Measurements from ENCODE around the gene ZNRF1.
A peak's percentile ranks its signal among the peaks of the same experiment; 100 is the strongest.
"Not testable (repeated sequence)": the region's sequence is repeated elsewhere in the genome, so short reads cannot be mapped to it uniquely, and the experiment has no call there.

Gene ZNRF1

DNA sequence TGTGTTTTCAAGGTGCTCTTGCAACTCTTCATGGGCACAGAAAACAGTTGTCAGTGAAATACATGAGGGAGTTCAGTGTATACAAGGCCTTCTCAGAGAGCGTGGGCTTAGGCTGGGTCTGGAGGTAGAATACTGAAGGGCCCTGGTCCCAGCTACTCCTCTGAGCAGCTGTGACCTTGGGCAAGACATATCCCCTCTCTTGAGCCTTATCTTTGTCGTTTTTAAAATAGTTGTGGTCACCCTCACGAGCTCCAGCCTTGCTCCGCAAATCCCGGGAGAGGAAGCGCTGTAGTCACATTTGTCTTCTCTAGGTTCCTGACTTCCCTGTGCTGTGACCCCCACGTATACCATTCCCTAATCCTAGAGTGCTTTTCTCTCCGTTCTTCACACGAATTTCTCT, 3.6 kb downstream of the ZNRF1 start:
- DNase-seq (ENCODE audit: low read depth): peak; percentile 36

DNA sequence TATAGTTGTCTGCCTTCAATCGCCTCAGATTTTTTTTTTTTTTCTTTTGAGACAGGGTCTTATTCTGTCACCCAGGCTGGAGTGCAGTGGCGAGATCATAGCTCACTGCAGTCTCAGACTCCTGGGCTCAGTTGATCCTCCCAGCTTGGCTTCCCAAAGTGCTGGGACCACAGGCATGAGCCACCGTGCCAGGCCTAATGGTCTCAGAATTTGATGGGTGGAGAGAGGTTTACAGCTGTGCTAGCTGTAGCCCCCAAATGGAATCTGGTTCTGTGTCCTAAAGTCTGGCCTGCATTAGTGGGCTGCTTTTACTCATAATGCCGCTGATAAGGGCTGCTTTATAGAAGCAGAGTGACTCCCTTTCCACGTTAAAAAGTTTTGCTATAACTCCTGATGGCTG, 5.1 kb downstream of the ZNRF1 start:
- DNase-seq (ENCODE audit: low read depth): no peak

DNA sequence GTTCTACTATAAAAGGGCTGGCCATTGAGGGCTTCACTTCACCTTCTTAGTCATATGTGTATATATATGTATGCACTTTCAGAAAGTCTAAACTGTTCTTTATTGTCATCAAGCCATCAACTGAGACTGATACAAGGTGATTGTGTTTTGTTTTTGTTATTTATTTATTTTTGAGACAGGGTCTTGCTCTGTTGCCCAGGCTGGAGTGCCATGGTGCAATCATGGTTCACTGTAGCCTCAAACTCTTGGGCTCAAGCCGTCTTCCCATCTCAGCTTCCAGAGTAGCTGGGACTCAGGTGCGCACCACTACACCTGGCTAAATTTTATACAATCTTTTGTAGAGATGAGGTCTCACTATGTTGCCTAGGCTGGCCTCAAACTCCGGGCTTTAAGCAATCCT, 5.6 kb downstream of the ZNRF1 start:
- DNase-seq (ENCODE audit: low read depth): no peak

DNA sequence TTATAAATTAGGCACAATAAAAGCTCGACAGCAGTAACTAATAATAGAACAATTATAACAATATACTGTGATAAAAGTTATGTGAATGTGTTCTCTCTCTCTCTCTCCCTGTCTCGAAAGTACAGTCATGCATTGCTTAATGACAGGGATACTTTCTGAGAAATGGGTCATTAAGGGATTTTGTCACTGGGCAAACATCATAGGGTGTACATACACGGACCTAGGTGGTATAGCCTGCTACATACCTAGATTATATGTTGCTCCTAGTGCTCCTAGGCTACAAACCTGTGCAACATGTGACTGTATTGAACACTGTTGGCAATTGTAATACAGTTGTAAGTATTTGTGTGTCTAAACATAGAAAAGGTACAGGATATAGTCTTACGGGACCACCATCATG, 6.9 kb downstream of the ZNRF1 start:
- no peak for DNase-seq (ENCODE audit: low read depth)

DNA sequence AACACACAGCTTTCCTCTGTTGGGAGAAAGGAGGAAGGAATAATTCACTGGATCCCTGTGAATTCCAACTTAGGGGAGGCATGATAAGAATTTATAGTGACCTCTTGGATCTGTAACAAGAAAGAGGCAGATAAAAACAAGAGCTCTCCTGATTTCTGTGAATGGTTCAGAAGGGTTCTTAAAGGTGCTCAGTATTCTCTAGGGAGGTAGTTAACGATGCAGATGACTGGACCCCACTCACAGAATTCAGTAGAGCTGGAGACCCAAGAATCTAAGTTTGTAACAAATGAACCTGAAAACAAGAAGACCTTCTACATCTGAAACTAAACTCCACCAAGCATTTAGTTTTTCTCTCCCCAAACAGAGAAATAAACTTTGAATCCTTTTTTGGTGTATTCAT, 8.6 kb downstream of the ZNRF1 start:
- no peak for DNase-seq (ENCODE audit: low read depth)

DNA sequence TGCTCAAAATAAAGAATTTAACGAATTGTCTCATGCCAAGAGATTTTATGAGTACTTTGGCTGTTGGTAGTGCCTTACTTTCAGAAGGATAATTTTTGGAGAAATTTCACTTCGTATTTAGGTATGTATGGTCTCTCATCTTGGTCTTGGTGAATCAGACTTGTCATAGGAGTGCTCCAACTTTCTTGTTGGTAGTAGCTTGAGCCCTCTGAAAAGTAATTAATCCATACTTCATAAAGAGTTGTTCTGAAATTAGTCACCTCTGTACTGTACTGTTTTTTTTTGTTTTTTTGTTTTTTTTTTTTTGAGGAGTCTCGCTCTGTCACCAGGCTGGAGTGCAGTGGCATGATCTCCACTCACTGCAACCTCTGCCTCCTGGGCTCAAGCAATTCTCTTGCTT, 11.6 kb downstream of the ZNRF1 start:
- DNase-seq (ENCODE audit: low read depth): no peak

DNA sequence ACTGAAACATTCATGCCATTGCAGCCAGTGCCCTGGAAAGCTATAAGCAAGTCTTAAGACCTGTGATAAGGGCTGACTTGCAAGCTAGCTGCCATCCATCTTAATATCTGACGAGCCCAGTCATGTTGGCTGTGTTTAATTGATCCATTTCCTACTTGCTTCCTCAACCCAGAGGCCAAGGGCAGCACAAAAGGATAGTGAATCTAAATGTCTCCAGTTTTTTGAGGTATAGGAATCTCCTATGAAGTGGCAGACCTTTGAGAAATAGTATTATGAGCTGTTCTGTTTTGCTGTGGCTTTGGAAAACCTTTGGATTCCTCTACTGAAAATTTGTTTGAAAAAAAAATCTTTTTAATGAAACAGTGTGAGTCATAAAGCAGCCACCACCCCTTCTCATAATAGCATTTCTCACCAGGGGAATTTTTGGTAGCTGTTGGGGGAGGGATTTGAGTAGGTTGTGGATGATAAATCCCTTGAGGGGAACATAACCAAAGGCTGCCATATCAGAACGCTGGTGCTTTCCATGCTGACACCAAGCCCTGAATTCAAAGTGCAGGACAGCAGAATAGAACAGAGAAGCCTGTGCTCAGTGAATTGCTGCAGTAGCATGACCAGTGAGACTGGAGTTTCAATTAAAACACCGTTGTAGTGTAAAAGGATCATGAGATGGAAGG, 12.9 kb downstream of the ZNRF1 start:
- peak; percentile 84 for DNase-seq (ENCODE audit: low read depth)

DNA sequence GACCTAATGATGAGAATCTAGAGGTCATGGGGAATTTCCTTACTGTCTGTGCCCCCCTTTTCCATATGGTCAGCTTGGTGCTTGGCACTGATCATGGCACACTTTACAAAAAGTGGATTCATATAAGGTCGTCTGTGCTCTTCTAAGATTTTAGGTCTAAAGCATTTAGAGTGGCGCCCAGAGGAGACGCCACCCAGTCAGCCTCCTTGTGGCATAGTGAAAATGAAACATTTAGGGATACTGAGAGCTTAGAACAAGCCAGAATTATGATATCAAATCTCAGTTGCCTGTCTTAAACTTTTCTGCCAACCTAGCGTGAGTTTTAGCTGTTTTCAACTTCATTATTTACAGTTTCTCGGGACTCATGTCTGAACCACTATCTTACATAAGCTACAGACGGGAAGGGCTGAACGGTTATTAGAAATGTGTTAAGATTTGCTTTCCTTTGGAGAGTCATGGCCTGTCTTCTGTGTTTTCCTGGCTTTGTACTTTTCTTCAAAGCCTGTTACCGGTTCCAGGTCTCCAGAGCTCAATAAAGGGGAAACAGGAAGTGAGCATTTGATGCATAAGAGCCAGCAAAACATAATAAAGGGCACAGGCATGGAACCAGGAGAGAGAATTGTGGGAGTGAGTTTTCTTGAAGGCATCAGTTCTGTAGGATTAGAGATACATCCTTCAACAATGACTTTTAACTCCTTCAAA, 13.7 kb downstream of the ZNRF1 start:
- DNase-seq (ENCODE audit: low read depth): no peak

DNA sequence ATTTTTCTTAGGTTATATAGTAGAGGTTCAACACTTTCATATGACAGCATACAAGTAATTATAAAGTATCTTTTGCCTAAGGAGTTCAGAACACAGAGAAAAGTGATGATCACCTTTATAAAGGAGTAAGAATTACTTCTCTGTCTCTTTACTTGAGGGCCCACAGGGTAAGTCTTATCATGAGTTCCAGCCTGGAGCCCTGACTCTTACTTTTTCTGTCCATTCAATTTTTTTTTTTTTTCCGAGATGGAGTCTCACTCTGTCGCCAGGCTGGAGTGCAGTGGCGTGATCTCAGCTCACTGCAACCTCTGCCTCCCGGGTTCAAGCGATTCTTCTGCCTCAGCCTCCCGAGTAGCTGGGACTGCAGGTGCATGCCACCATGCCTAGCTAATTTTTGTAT, 14.3 kb downstream of the ZNRF1 start:
- DNase-seq (ENCODE audit: low read depth): not testable (repeated sequence)

DNA sequence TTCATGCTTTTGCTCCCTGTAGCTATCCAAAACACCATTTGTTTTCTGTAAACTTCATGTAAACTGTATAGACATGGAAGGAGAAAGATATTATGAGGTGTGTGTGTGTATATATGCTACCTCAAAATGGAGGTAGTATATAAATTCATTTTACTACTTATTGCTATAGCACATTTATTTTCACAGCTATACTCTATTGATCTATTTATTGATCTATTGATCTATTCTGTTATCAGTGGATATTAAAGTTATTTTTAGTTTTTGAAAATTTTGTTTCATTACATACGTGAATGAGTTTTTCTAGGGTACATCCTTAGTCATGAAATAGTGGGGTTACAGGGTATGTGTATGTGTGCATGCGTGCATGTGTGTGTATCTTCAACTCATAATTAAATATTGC, 15.5 kb downstream of the ZNRF1 start:
- no peak for DNase-seq (ENCODE audit: low read depth)

DNA sequence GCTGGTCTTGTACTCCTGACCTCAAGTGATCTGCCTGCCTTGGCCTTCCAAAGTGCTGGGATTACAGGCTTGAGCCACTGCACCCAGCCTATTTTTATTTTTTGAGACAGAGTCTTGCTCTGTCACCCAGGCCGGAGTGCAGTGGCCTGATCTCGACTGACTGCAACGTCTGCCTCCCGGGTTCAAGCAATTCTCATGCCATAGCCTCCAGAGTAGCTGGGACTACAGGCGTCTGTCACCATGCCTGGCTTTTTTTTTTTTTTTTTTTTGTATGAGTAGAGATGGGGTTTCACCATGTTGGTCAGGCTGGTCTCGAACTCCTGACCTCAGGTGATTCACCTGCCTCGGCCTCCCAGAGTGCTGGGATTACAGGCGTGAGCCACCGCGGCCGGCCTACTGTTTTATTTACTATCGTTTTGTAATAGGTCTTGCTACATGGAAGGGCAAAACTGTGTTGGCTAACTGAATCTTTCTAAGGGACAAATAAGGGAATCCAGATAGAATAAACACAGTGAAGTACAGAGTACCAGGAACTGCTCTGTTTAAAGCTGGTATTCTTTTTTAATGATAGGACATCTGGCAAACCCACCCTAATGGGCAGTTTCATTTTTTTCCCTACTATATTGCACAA, 17.7 kb downstream of the ZNRF1 start:
- DNase-seq (ENCODE audit: low read depth): not testable (repeated sequence)

DNA sequence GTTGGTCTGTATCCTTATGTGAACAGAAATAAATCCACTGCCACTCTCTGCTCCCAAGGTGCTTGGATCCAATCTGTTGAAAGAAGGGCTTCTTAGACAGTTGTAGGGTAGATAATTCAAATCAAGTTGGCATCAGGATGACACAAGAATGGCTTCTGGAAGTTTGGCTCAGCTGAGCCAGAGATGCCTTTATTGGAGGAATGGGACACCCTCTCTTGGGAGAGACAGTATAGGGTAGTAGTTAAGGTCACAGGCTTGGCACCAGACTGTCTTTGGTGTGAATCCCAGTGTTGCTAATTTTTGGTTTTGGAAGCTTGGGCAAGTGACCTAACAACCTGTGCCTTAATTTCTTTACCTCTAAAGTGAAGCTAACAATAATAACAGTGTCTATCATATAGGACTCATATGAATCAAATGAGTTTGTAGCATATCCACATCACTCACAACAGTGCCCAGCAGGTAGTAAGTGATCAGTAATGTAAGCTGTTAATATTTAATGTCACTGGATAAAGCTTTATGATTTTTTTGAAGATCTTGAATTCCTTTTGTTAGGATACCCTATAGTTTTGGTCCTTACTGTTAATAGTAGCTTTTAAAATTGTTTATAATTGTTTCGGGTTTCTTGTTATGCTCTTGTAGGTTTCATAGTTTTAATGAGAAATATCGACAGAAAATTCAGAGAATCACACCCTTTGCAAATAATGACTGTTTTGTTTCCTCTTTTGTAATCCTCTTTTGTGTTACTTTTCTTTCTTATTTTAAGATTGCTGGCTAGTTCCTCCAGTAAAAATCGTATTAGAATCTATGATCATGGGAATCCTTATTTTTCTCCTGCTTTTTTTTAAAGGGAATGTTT, 19.1 kb downstream of the ZNRF1 start:
- DNase-seq (ENCODE audit: low read depth): no peak

DNA sequence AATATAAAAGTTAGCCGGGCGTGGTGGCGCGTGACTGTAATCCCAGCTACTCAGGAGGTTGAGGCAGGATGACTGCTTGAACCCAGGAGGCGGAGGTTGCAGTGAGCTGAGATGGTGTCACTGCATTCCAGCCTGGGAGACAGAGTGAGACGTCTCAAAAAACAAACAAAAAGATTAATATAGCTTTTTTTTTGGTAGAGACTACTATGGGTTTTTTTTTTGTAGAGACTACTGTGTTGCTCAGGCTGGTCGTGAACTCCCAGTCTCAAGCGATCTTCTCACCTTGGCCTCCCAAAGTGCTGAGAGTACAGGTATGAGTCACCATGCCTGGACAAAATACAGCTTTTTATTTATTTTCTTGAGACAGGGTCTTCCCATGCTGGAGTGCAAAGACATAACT, 20.2 kb downstream of the ZNRF1 start:
- DNase-seq (ENCODE audit: low read depth): no peak

DNA sequence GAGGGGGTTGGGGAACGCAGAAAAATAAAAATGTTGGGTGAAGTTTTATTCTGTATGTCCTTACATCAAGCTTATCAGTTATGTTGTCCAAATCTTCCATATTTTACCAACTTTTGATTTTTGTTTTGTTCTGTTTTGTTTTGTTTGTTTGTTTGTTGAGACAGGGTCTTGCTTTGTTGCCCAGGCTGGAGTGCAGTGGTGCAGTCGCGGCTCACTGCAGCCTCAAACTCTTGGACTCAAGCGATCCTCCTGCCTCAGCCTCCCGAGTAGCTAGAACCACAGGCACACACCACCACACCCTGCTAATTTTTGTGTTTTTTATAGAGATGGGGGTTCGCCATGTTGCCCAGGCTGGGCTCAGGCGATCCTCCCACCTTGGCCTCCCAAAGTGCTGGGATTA, 20.8 kb downstream of the ZNRF1 start:
- DNase-seq (ENCODE audit: low read depth): no peak

DNA sequence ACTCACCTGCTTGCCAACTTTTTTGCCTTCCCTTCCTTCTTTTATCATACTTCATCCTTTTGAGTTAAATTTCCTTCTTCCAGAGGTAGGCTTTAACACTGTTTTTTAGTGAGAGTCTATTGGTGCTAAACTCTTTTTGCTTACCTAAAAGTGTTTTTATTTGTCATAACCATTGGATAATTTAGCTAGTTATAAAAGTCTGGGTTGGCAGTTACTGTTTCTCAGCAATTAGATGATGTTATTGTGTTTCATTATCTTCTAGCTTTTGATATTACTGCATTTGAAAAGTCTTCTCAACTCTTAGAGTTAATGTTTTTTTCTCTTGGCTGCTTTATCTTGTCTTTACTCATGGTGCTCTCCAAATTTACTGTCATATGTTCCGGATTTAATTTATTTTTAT, 22.6 kb downstream of the ZNRF1 start:
- no peak for DNase-seq (ENCODE audit: low read depth)

DNA sequence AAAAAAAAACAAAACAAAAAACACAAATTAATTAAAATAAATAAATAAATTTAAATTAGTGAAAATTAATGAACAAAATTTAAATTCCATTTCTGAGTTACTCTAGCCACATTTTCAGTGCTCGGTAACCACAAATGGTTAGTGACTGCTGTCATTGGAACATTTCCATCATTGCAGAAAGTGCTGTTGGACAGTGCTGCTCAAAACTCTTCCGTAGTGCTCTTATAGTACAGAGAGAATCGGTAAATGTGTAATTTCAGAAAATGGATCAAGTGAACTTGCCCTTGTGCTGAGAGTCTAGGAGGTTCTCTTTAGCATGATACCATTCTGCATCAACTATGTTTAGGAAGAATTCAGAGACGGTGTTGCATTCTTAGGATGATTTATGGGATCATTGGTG, 23.7 kb downstream of the ZNRF1 start:
- DNase-seq (ENCODE audit: low read depth): no peak

DNA sequence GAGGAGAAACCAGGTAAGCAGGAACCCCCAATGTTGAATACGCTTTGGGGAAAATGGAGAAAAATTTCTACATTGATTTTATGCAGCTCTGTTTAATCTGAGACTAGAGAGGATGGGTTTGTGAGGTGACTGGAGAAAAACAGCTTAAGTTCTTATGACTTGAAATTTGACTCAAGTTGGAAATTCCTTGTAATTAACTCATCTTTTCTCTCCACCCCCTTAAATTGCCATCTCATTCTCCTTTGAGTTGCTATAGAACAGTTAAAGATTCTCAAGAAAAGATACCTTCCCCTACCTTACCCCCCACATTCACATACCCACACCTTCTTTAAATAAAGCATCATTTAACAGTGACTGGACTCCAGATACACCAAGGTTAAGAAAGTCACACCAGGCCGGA, 24.2 kb downstream of the ZNRF1 start:
- DNase-seq (ENCODE audit: low read depth): no peak

DNA sequence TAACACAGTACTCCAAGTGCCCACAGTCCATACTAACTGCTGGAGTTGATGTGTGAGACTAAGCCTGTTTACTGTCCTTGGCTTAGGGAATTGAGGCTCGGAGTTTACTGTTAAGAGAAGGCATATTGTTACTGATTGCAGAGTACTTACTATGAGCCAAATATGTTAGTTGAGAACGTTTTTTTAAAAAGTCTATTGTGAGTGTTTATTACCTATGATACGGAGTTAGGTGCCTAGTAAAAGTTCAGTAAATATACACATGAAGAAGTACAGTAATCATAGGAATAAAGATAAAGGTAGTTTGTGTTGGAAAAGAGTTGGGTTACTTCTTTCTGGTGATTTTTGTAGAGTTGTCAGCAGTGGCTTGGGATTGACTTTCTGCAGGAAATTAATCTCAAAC, 25.4 kb downstream of the ZNRF1 start:
- DNase-seq (ENCODE audit: low read depth): no peak

DNA sequence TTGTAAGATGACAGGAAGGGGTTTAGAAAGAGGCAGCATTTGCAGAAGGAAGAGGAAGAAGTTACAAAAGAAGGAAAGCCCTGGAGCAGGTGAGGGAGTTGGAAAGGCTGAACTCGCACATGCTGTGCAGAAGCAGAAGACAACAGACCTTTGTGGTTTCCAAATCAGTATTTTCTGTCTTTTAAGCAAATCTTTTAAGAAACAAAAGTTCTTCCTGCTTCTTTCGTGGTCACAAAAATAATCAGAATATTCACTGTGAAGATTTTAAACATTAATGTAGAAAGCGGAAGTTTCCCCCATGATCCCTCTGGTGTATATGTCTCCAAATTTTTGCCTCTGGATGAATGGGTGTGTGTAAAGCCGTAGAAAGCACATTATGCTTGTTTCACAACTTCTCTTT, 25.8 kb downstream of the ZNRF1 start:
- DNase-seq (ENCODE audit: low read depth): no peak

DNA sequence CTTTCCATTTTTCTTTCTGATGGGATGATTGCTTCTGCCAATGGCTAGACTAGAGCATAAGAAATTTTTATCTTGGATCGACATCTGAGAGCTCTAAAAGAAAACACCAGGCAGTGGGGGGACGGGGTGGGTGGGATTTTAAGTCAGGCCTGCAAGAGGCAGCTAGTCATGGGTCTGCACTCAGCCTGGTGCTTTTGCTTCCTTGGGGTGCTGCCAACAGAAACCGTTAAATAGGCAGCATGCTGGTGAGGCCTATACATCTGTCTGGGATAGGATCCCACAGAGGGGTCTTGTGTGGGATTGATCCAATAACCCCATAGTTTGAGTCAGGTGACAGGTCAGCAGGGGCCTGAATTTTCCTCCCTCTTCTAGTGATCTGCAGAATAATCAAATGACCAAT, 26.9 kb downstream of the ZNRF1 start:
- DNase-seq (ENCODE audit: low read depth): no peak

DNA sequence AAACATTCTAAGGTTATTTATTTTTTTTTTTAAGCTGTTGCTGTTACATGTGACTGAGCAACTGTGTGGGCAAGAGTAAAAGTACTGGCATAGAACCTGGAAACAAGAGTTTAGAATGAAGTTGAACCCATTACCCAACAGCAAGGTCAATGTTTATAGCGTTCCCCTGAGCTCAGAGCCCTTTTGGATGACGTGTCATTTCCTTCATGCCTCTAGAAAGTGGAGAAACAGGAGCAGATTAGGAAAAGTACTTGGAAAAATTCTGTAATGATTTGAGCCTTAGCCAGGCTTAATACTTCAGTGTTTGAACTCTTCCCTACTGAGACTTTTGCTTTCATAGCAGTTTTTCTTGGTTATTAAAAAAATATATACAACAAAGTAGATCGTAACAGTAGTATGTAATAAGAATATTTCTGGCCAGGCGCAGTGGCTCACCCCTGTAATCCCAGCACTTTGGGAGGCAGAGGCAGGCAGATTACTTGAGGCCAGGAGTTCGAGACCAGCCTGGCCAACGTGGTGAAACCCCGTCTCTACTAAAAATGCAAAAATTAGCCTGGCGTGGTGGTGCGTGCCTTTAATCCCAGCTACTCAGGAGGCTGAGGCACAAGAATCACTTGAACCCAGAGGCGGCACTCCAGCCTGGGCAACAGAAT, 27.5 kb downstream of the ZNRF1 start:
- DNase-seq (ENCODE audit: low read depth): peak; percentile 95

DNA sequence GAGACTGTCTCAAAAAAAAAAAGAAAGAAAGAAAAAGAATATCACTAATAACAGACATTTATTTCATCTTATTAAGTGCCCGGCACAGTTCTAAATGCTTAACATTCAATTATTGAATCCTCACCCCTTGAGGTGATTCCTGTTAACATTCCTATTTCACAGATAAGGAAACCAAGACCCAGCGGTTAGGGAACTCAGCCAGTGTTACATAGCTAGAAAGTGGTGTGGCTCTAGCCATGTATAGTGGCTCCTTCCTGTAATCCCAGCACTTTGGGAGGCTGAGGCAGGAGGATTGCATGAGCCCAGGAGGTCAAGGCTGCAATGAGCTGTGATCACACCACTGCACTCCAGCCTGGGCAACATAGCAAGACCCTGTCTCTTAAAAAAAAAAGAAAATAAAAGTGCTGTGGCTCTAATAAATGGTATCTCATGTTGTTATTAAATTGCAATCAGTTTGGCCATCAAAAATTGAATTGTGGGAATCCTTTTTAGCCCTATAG, 28.1 kb downstream of the ZNRF1 start:
- peak; percentile 36 for DNase-seq (ENCODE audit: low read depth)

Measured in amniotic epithelial cell (primary cell).